Measurements from ENCODE around the gene SAMD1.
A peak's percentile ranks its signal among the peaks of the same experiment; 100 is the strongest.

SAMD1 gene

DNA sequence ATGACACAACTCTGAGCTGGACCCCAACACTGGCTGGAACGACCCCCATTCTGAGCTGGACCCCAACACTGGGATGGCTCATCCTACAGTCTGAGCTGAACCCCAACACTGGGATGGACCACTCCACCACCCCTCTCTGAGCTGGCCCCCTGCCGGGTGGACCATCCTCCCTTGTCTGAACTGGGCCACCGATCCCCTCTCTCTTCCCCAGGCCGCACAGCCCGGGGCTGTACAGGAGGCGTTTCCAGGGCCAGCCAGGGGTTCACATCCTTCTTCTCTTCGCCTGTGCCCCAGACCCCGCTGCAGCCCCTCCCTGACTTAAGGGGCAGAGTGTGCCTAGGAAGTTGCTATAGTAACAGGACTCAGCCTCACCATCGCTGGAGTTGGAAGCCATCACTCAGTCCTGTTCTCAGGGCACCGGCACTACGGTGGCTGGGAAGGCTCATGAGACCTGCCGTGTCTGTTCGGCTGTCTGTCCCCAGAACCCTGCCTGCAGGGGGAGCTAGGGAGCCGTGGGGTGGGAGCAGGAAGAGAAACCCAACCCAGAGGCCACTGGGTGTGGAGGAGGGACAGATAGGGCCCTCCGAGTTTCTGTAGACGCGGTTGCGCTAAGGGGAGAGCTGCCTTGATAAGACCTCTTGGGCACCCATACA lies 23.3 kb upstream of the SAMD1 start:
- peak; percentile 47 for DNase-seq (ENCODE audit: low spot score)

DNA sequence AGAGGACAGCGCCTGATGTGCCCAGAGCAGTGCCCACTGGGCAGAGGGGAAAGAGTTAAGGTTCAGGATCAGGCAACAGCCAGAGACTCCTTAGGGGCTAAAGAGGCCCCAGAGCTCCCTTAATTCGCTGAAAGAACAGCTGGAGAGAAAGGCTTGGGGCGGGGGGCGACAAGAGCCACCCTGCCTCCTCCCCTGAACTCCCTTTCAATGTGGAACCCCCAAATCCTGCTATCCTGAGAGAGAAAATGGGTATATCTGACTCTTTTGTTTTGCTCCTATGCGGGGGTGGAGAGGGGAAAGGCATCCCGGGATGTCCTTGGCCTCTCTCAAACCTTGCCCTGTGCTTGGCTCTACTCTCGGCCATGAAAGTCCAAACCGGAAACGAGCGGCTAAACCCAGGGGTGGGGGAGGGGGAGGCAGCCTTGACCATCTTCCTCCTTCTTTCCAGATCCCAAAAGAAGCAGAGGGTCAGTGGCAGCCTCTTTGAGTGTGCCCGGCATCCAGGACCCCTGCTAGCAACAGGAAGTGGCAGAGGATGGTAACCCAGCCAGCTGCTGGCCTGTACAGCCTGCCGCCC lies 22.3 kb upstream of the SAMD1 start:
- no peak for DNase-seq (ENCODE audit: low spot score)

DNA sequence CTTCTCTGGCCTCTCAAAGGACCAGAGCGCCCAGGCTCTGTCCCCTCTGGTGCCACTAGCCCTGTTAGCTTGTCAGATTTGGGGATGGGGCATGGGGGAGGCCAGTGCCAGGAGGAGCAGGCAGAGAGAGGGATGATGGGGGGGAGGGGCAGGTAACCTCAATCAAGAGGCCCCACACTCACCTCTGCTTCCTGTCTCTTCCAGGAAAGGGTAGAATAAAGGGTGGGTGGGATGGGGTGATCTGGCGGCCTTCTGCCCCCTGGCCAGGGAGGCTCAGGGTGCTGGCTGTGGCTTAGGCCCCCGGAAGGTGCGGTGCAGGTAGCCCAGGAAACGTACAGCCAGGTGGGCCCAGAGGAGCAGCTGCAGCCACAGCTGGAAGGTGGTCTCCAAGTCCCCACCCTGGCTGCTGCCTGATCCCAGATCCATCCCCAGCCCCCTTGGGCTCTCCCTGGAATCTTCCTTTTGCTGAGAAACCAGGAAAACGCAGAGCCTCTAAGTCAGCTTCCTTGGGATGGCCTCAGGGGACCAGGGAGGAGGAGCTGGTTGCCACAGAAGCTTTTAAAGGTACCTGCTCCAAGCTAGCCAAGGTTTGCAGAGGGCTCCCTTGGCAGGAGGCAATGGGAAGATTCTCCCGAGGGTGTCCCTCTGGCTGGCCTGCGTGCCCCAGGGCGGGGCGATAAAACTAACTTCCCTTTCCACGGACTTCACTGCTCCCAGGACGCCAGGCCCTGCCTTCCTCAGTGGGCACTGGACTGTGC lies 21.7 kb upstream of the SAMD1 start:
- DNase-seq (ENCODE audit: low spot score), result no peak

GRCh38 chr19:14111486-14111885 lies 20.9 kb upstream of the SAMD1 start:
- no peak for DNase-seq (ENCODE audit: low spot score)

DNA sequence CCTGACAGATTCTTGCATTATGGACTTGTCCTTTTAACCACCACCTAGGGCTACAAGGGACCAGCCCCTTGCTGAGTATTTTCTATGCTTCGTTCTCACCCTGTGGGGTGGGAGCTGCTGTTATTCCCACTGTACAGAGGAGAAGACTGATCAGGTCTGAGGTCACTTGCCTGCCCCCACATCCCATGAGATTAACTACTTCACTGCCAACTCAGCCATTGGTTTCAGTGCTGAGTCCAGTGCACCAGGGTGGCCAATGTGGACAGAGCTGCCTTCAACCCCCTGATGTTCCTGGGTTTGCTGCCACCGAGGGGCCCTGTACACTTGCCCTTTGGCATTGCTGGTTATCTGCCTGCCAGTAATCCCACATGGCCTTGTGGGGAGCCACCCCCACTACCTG lies 20.1 kb upstream of the SAMD1 start:
- DNase-seq (ENCODE audit: low spot score), result no peak

GRCh38 chr19:14107581-14108461 lies 17.3 kb upstream of the SAMD1 start:
- no peak for DNase-seq (ENCODE audit: low spot score)

DNA sequence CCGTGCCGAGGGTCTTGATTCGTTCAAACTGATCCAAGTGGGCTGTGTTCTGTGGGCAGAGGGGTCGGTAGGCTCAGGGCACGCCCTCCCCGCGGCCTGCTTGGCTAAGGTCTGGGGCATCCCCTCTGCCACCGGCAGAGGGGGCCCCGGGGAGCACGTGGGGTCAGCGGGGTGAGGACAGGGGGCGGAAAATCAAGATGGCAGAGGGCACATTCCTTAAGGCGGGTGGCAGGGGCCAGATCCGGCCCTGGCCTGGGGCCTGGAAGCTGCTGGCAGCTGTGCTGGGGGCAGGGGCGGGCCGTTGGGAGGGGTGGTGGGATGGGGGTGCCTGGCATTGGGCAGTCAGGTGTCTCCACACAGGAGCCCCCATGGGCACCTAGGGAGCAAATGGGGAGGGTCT lies 16.3 kb upstream of the SAMD1 start:
- DNase-seq (ENCODE audit: low spot score), result no peak

GRCh38 chr19:14105680-14106079 lies 15.1 kb upstream of the SAMD1 start:
- DNase-seq (ENCODE audit: low spot score), result no peak

GRCh38 chr19:14103310-14103709 lies 12.8 kb upstream of the SAMD1 start:
- DNase-seq (ENCODE audit: low spot score), result peak; percentile 50

DNA sequence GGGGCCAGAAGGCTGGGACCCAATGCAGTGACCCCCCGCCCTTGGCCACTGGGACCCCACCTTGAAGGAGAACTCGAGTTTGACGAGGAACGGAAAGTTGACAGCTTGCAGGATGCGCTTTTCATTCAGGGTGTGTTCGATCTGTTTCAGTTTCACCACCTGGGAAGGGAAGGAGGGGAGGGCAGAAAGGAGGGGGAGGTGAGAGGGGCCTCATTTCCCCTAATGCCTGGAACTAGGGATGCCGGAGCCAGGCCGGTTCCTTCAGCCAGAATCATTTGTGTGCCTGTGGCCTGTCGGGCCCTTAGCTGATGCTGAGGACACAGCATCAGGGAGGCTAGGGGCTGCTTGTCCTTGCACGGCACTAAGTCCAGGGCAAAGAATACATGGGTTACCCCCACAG lies 12.2 kb upstream of the SAMD1 start:
- no peak for DNase-seq (ENCODE audit: low spot score)

- DNase-seq (ENCODE audit: low spot score), result no peak
Observed at GRCh38 chr19:14102102-14102696, 11.6 kb upstream of the SAMD1 start.

DNA sequence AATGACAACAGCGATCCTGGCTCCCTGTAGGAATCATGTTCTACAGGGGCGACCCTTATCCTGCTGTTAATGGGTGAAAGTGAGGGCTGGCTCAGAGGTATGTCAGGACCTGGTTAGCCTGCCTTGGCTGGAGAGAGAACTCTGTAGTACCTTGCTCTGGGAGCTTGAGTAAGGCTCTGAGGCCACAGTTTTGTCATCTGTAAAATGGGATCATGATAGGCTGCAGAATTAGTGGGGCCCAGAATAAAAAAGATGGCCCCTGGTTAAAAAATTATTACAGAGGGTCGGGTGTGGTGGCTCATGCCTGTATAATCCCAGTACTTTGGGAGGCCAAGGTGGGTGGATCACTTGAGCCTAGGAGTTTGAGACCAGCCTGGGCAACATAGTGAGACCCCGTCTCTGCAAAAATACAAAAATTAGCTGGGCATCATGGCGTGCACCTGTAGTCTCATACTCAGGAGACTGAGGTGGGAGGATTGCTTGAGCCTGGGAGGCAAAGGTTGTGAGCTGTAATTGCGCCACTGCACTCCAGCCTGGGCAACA lies 10.5 kb upstream of the SAMD1 start:
- DNase-seq (ENCODE audit: low spot score), result no peak

GRCh38 chr19:14097532-14098151 lies 7.1 kb upstream of the SAMD1 start:
- DNase-seq (ENCODE audit: low spot score), result no peak

- no peak for DNase-seq (ENCODE audit: low spot score)
Observed at GRCh38 chr19:14096272-14096992, 5.9 kb upstream of the SAMD1 start.

GRCh38 chr19:14094854-14095253 lies 4.3 kb upstream of the SAMD1 start:
- DNase-seq (ENCODE audit: low spot score), result no peak

- no peak for DNase-seq (ENCODE audit: low spot score)
Observed at GRCh38 chr19:14093117-14093823, 2.7 kb upstream of the SAMD1 start.

DNA sequence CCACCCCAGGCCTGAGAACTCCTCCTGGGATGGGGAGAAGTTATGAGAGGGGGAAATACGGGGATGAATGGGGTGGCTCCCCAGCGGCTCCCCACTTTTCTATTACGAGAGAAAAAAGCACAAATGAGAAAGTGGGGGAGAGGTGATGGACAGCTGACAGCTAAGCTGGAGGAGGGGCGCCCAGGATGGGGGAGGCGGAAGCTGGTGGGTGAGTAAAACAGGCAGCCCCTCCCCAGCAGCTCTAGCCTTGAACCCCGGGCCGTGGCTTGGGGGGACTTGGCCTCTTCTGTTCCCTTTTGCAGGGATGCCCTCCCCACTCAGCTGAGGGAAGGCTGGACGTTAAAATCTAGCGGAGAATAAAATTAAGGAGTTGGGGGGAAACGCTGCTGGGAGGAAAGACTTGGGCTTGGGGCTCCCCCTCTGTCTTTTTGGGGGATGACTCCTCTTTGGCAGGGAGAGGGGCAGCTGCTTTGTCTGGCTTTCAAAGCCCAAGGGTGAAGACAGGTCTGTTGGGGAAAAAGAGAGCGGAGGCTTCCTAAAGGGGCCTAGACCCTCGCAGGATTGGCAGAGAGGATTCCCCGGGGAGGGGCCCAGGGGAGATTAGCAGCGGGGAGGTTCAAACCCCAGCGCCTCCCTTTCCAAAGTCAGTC lies 1.4 kb upstream of the SAMD1 start:
- peak; percentile 81 for DNase-seq (ENCODE audit: low spot score)

DNA sequence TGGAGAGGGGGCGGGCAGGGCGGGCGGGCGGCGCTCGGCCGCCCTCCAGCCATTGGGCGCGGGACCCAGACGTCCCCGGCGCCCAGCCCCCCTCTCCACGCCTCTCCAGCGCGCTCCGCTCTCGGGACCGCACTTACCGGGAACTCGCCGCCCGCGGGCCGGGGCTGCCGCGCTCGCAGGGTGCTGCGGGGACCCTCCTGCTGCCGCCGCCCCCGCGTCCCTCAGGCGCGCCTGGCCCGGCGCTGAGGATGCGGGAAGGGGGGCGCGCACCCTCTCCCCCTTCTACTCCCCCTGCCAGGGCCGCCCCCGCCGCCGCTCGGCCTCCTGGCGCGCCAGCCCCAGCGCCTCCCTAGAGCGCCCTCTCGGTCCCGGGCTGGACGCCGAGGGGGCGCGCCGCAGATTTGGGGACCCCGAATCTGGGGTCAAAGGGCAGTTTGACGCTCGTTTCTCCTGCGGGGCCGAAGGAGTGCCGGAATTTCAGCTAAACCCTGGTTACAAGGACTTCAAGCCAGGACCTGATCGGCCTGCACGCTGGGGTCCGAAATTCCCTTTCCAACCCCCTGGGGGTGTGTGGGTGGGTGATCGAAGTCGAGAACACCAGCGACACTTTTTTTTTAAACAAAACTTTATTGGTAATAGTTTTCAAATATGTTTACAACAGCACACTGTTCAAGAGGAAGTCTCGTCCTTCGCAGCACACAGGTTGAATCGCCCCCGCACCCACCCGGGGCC lies 696 bp upstream of the SAMD1 start:
- DNase-seq (ENCODE audit: low spot score), result peak; percentile 88

Data from NAMALWA (cell line).